HepG2 (cell line): ENCODE data around the gene TOB2. TPM values are rescaled to one million over a fixed set of nuclear protein-coding genes. Genes with fewer than 3 reads are reported as not detected.

Experiments used
- ASH2L ChIP-seq: fragments of 300-600, 200-600 bp; sonication (generic); IDR thresholded peaks from 2 replicates; pipeline ENCODE4 v1.7.0; 2017; ENCODE audit warnings: low read depth, mild to moderate bottlenecking, moderate library complexity, mixed read lengths, low read length; ENCODE audit not compliant: insufficient read length
- GABPB1 ChIP-seq: IDR thresholded peaks from 2 replicates; pipeline ENCODE4 v1.6.1; 2016; ENCODE audit warnings: mild to moderate bottlenecking, missing genetic modification reagents, moderate library complexity, missing compliant biosample characterization
- GLI4 ChIP-seq: sonication (generic); formaldehyde crosslinking; IDR thresholded peaks from 2 replicates; pipeline ENCODE4 v1.5.1; 2020; ENCODE audit warnings: missing genetic modification reagents, mild to moderate bottlenecking, moderate library complexity, borderline replicate concordance
- HDAC1 ChIP-seq: sonication (generic); formaldehyde crosslinking; IDR thresholded peaks from 2 replicates; pipeline ENCODE4 v1.5.1; 2020; ENCODE audit warnings: mild to moderate bottlenecking, missing genetic modification reagents
- LRRFIP1 ChIP-seq: sonication (generic); formaldehyde crosslinking; conservative IDR thresholded peaks from 2 replicates; pipeline ENCODE4 v1.4.0; 2020; ENCODE audit warnings: missing genetic modification reagents
- MAZ ChIP-seq, 2 experiments: sonication (generic) in 1 of 2; formaldehyde crosslinking in 1 of 2; IDR thresholded peaks; 2 replicates each; pipeline versions ENCODE4 v1.5.0 to v1.6.1; 2012 to 2020; ENCODE audit warnings: low read depth in 2 of 2, mild to moderate bottlenecking in 2 of 2, borderline replicate concordance in 1 of 2, improper control_type of control experiment in 1 of 2, low read length in 1 of 2, missing genetic modification reagents in 1 of 2, moderate library complexity in 1 of 2
- POLR2A ChIP-seq, 2 experiments: IDR thresholded peaks; 2 replicates each; pipeline ENCODE4 v1.6.1; 2011; ENCODE audit warnings: low read depth in 2 of 2, low read length in 2 of 2, mild to moderate bottlenecking in 1 of 2, moderate library complexity in 1 of 2; ENCODE audit not compliant: insufficient read depth in 1 of 2
- THAP11 ChIP-seq: IDR thresholded peaks from 2 replicates; pipeline ENCODE4 v1.6.1; 2016; ENCODE audit warnings: missing biosample characterization, missing genetic modification reagents
- UBTF ChIP-seq: sonication (generic); formaldehyde crosslinking; IDR thresholded peaks from 2 replicates; pipeline ENCODE4 v1.4.0; 2020; ENCODE audit warnings: mild to moderate bottlenecking, missing genetic modification reagents
- ZC3H13 ChIP-seq: sonication (generic); formaldehyde crosslinking; IDR thresholded peaks from 2 replicates; pipeline ENCODE4 v1.8.1; 2023; ENCODE audit warnings: mild to moderate bottlenecking, missing genetic modification reagents, moderate library complexity
- ZFY ChIP-seq: sonication (generic); formaldehyde crosslinking; IDR thresholded peaks from 2 replicates; pipeline ENCODE4 v1.4.0; 2020; ENCODE audit warnings: missing genetic modification reagents
- ZNF281 ChIP-seq: sonication (generic); formaldehyde crosslinking; IDR thresholded peaks from 2 replicates; pipeline ENCODE4 v1.4.0; 2020; ENCODE audit warnings: missing genetic modification reagents, borderline replicate concordance
- ZNF30 ChIP-seq: sonication (generic); formaldehyde crosslinking; IDR thresholded peaks from 2 replicates; pipeline ENCODE4 v1.5.0; 2020; ENCODE audit warnings: mild to moderate bottlenecking, missing genetic modification reagents
- ZNF547 ChIP-seq: sonication (generic); formaldehyde crosslinking; IDR thresholded peaks from 2 replicates; pipeline ENCODE4 v1.5.1; 2020; ENCODE audit warnings: mild to moderate bottlenecking, missing genetic modification reagents
- ZNF564 ChIP-seq: sonication (generic); formaldehyde crosslinking; IDR thresholded peaks from 2 replicates; pipeline ENCODE4 v1.8.1; 2023; ENCODE audit warnings: mild to moderate bottlenecking, missing genetic modification reagents
- ZNF704 ChIP-seq: sonication (generic); formaldehyde crosslinking; IDR thresholded peaks from 2 replicates; pipeline ENCODE4 v1.8.1; 2023; ENCODE audit warnings: mild to moderate bottlenecking, inconsistent platforms, moderate library complexity, missing genetic modification reagents, borderline replicate concordance
- ZNF772 ChIP-seq: sonication (generic); formaldehyde crosslinking; IDR thresholded peaks from 2 replicates; pipeline ENCODE4 v1.5.0; 2020; ENCODE audit warnings: mild to moderate bottlenecking, missing genetic modification reagents
- ZNF839 ChIP-seq: sonication (generic); formaldehyde crosslinking; IDR thresholded peaks from 2 replicates; pipeline ENCODE4 v1.4.0; 2020; ENCODE audit warnings: missing genetic modification reagents, mild to moderate bottlenecking, borderline replicate concordance
- ZNF879 ChIP-seq: sonication (generic); formaldehyde crosslinking; IDR thresholded peaks from 2 replicates; pipeline ENCODE4 v1.8.1; 2023; ENCODE audit warnings: missing genetic modification reagents
- polyA plus RNA-seq, 8 experiments: library from polyadenylated mRNA; depleted of rRNA in 3 of 8; stranded (reverse) in 7 of 8; unstranded in 1 of 8; fragments of >200 nt; fragmentation: Illumina TruSeq in 4 of 8; extraction: Trizol in 4 of 8; gene quantifications; 2 replicates each; pipeline versions ENCODE4 v1.2.1 to v1.2.3, GENCODE V29; 2011 to 2016; ENCODE audit warnings: low read depth in 4 of 8, missing spikeins in 1 of 8, mixed read lengths in 1 of 8; ENCODE audit not compliant: insufficient read depth in 1 of 8
- total RNA-seq, 5 experiments: library from RNA; depleted of rRNA; stranded (reverse); fragments of >200 nt; fragmentation: Illumina TruSeq; extraction: Trizol; gene quantifications; 2 replicates each; pipeline ENCODE4 v1.2.3, GENCODE V29; 2016; ENCODE audit warnings: low read depth in 1 of 5

Gene TOB2
- total and polyA plus RNA-seq, 2 of the 13 experiments (the other 11 are each of a cell fraction or from before 2014, with no cell fraction given), result 12.2 to 13.7 TPM

GRCh38 chr22:41444360-41445128 is 2.1 kb downstream of the TOB2 start (continued):
- TF ChIP-seq ZNF30, result no peak
- peak; percentile 78; the same call in 1 of the 2 replicates for TF ChIP-seq ZNF704 (CRISPR knock-in tag)
- peak; percentile 42; the same call in 1 of the 2 replicates for TF ChIP-seq ZNF281 (CRISPR knock-in tag)
- TF ChIP-seq ZC3H13 (CRISPR knock-in tag), result peak; percentile 51; the same call in 1 of the 2 replicates
- TF ChIP-seq ZNF564, result peak; percentile 48; the same call in 1 of the 2 replicates
- 0 out of 2 replicates have a peak, but pooled peaks have one; percentile 13 for TF ChIP-seq ZNF879 (CRISPR knock-in tag)
- peak; percentile 52 to 54; a peak in 3 of 4 replicates for TF ChIP-seq POLR2A (IDR thresholded peaks at IDR 0.05; ENCODE audit: insufficient read depth in 1 of 2, low read depth in 2 of 2, low read length in 2 of 2)
- peak; percentile 59; the same call in 1 of the 2 replicates for TF ChIP-seq MAZ (IDR thresholded peaks at IDR 0.05; ENCODE audit: borderline replicate concordance, low read depth, low read length)
- peak; percentile 72 for TF ChIP-seq MAZ (CRISPR knock-in tag; IDR thresholded peaks at IDR 0.05; ENCODE audit: low read depth)
- peak; percentile 38; the same call in 1 of the 2 replicates for TF ChIP-seq HDAC1 (CRISPR knock-in tag)
- TF ChIP-seq ZNF772 (CRISPR knock-in tag), result peak; percentile 80; the same call in 1 of the 2 replicates
- 0 out of 2 replicates have a peak, but pooled peaks have one; percentile 53 for TF ChIP-seq ZNF839 (CRISPR knock-in tag)
- peak; percentile 45 for TF ChIP-seq ASH2L
- TF ChIP-seq ZFY (CRISPR knock-in tag), result peak; percentile 84
- peak; percentile 74 for TF ChIP-seq GABPB1 (CRISPR knock-in tag)
- 0 out of 2 replicates have a peak, but pooled peaks have one; percentile 53 for TF ChIP-seq LRRFIP1 (CRISPR knock-in tag)
- peak; percentile 36; the same call in 1 of the 2 replicates for TF ChIP-seq ZNF547
- peak; percentile 48; the same call in 1 of the 2 replicates for TF ChIP-seq UBTF (CRISPR knock-in tag)
- peak; percentile 99 for TF ChIP-seq THAP11 (CRISPR knock-in tag)
- TF ChIP-seq GLI4 (CRISPR knock-in tag), result peak; percentile 53; the same call in 1 of the 2 replicates
